H9 (cell line): ENCODE data around the gene RNF181. TPM values are rescaled to one million over a fixed set of nuclear protein-coding genes. Genes with fewer than 3 reads are reported as not detected.
"Not testable (repeated sequence)": the region's sequence is repeated elsewhere in the genome, so short reads cannot be mapped to it uniquely, and the experiment has no call there.

Experiments
- DNase-seq: peaks from one replicate; pipeline ENCODE4 v3.0.0-alpha.2; 2017
- H2AFZ ChIP-seq: one replicate; pipeline ENCODE4 v1.6.1; 2013; ENCODE audit warnings: mild to moderate bottlenecking, low read length, control low read depth, moderate library complexity
- H2AK5ac ChIP-seq: 2 replicates; pipeline ENCODE4 v1.6.1; 2013; ENCODE audit warnings: low read length, control low read depth, mixed read lengths; ENCODE audit not compliant: insufficient read length
- H2BK120ac ChIP-seq: one replicate; pipeline ENCODE4 v1.6.1; 2013; ENCODE audit warnings: low read depth, mild to moderate bottlenecking, low read length, control low read depth, inconsistent platforms; ENCODE audit not compliant: poor library complexity, severe bottlenecking
- H2BK12ac ChIP-seq: 2 replicates; pipeline ENCODE4 v1.6.1; 2013; ENCODE audit warnings: low read length, control low read depth, mixed read lengths, low read depth; ENCODE audit not compliant: insufficient read length
- H2BK15ac ChIP-seq: 2 replicates; pipeline ENCODE4 v1.6.1; 2013; ENCODE audit warnings: low read depth, low read length, control low read depth
- H2BK20ac ChIP-seq: one replicate; pipeline ENCODE4 v1.6.1; 2013; ENCODE audit warnings: low read depth, mild to moderate bottlenecking, low read length, control low read depth, inconsistent platforms; ENCODE audit not compliant: poor library complexity, severe bottlenecking
- H2BK5ac ChIP-seq: 2 replicates; pipeline ENCODE4 v1.6.1; 2013; ENCODE audit warnings: low read length, control low read depth, mixed read lengths; ENCODE audit not compliant: insufficient read length
- H3K14ac ChIP-seq: 2 replicates; pipeline ENCODE4 v1.6.1; 2013; ENCODE audit warnings: low read length, control low read depth; ENCODE audit not compliant: insufficient read depth
- H3K18ac ChIP-seq: 2 replicates; pipeline ENCODE4 v1.6.1; 2013; ENCODE audit warnings: low read depth, mild to moderate bottlenecking, mixed read lengths, low read length, control low read depth; ENCODE audit not compliant: insufficient read length
- H3K23ac ChIP-seq: 2 replicates; pipeline ENCODE4 v1.6.1; 2013; ENCODE audit warnings: low read length, control low read depth, mixed read lengths, low read depth; ENCODE audit not compliant: insufficient read length
- H3K23me2 ChIP-seq: 2 replicates; pipeline ENCODE4 v1.6.1; 2013; ENCODE audit warnings: low read depth, mild to moderate bottlenecking, mixed read lengths, low read length, control low read depth; ENCODE audit not compliant: insufficient read length, poor library complexity, severe bottlenecking
- H3K27ac ChIP-seq: 2 replicates; pipeline ENCODE4 v1.5.1; 2013; ENCODE audit warnings: low read length, control low read depth, mixed read lengths, low read depth; ENCODE audit not compliant: insufficient read length
- H3K27me3 ChIP-seq: 2 replicates; pipeline ENCODE4 v1.6.1; 2013; ENCODE audit warnings: low read length, control low read depth, inconsistent platforms; ENCODE audit not compliant: insufficient read depth
- H3K4ac ChIP-seq: 2 replicates; pipeline ENCODE4 v1.6.1; 2013; ENCODE audit warnings: low read depth, mild to moderate bottlenecking, control low read depth, inconsistent platforms, low read length, moderate library complexity
- H3K4me1 ChIP-seq: 2 replicates; pipeline ENCODE4 v1.6.1; 2013; ENCODE audit warnings: low read length, control low read depth, inconsistent platforms; ENCODE audit not compliant: insufficient read depth
- H3K4me2 ChIP-seq: 2 replicates; pipeline ENCODE4 v1.6.1; 2013; ENCODE audit warnings: low read length, control low read depth, mixed read lengths; ENCODE audit not compliant: insufficient read length, insufficient read depth
- H3K56ac ChIP-seq: 2 replicates; pipeline ENCODE4 v1.6.1; 2013; ENCODE audit warnings: low read depth, mild to moderate bottlenecking, mixed read lengths, low read length, control low read depth; ENCODE audit not compliant: insufficient read length
- H3K79me1 ChIP-seq: 2 replicates; pipeline ENCODE4 v1.6.1; 2013; ENCODE audit warnings: low read depth, mild to moderate bottlenecking, moderate library complexity, low read length, control low read depth, inconsistent platforms; ENCODE audit not compliant: insufficient read depth, poor library complexity, severe bottlenecking
- H3K79me2 ChIP-seq: 2 replicates; pipeline ENCODE4 v1.6.1; 2013; ENCODE audit warnings: low read length, control low read depth, inconsistent platforms; ENCODE audit not compliant: insufficient read depth
- H3K9ac ChIP-seq: 2 replicates; pipeline ENCODE4 v1.6.1; 2013; ENCODE audit warnings: low read length, control low read depth, mixed read lengths; ENCODE audit not compliant: insufficient read length; ENCODE audit errors: extremely low read depth
- H3K9me3 ChIP-seq: one replicate; pipeline ENCODE4 v1.6.1; 2013; ENCODE audit warnings: low read depth, low read length, inconsistent platforms; ENCODE audit not compliant: control insufficient read depth
- H3T11ph ChIP-seq: one replicate; pipeline ENCODE4 v1.6.1; 2013; ENCODE audit warnings: mild to moderate bottlenecking, low read length, control low read depth, inconsistent platforms
- H4K20me1 ChIP-seq: one replicate; pipeline ENCODE4 v1.6.1; 2013; ENCODE audit not compliant: control insufficient read depth, insufficient read length, insufficient read depth
- H4K5ac ChIP-seq: 2 replicates; pipeline ENCODE4 v1.6.1; 2013; ENCODE audit warnings: low read depth, mild to moderate bottlenecking, mixed read lengths, low read length, control low read depth; ENCODE audit not compliant: insufficient read length
- H4K8ac ChIP-seq: replicated peaks from 2 replicates; pipeline ENCODE4 v1.6.1; 2013; ENCODE audit warnings: low read length, control low read depth, mixed read lengths, low read depth; ENCODE audit not compliant: insufficient read length
- H4K91ac ChIP-seq: 2 replicates; pipeline ENCODE4 v1.6.1; 2013; ENCODE audit warnings: low read depth, mild to moderate bottlenecking, moderate library complexity, mixed read lengths, low read length, control low read depth; ENCODE audit not compliant: insufficient read length
- H3K27ac Mint-ChIP-seq, 3 experiments: 2 replicates in 2 of 3; 3 replicates in 1 of 3; pipeline ENCODE4 v1.8.0; 2020 to 2021; ENCODE audit warnings: mixed read lengths in 3 of 3, mild to moderate bottlenecking in 1 of 3, moderate library complexity in 1 of 3
- H3K27me3 Mint-ChIP-seq: 2 replicates; pipeline ENCODE4 v1.8.0; 2021; ENCODE audit warnings: low read depth, mild to moderate bottlenecking, moderate library complexity, mixed read lengths
- H3K36me3 Mint-ChIP-seq, 3 experiments: 2 replicates in 2 of 3; 3 replicates in 1 of 3; pipeline ENCODE4 v1.8.0; 2020 to 2021; ENCODE audit warnings: low read depth in 3 of 3, mixed read lengths in 3 of 3; ENCODE audit not compliant: insufficient read depth in 1 of 3
- H3K4me1 Mint-ChIP-seq, 2 experiments: 2 replicates each; pipeline ENCODE4 v1.8.0; 2020; ENCODE audit warnings: mixed read lengths in 2 of 2
- H3K4me3 Mint-ChIP-seq, 2 experiments: 2 replicates in 1 of 2; 3 replicates in 1 of 2; pipeline ENCODE4 v1.8.0; 2020 to 2021; ENCODE audit warnings: mild to moderate bottlenecking in 2 of 2, mixed read lengths in 2 of 2, moderate library complexity in 1 of 2
- H3K9me3 Mint-ChIP-seq, 2 experiments: 2 replicates in 1 of 2; 3 replicates in 1 of 2; pipeline ENCODE4 v1.8.0; 2020; ENCODE audit warnings: mild to moderate bottlenecking in 2 of 2, mixed read lengths in 2 of 2, moderate library complexity in 1 of 2
- CTCF ChIP-seq: fragments of 200-600 bp; sonication (generic); conservative IDR thresholded peaks from 3 replicates; pipeline ENCODE4 v1.8.0; 2021; ENCODE audit warnings: antibody characterized with exemption, mild to moderate bottlenecking
- WGBS: extraction: QIAGEN DNeasy Blood & Tissue Kit; methylation state at CpG from one replicate; pipeline ENCODE4 v1.1.7; 2013; ENCODE audit warnings: missing lambda C conversion rate, low lambda C conversion rate, mixed read lengths; ENCODE audit not compliant: insufficient read length; ENCODE audit errors: extremely low coverage; 5-methylcytosine and 5-hydroxymethylcytosine counted together
- total RNA-seq: library from RNA; stranded (reverse); gene quantifications from 2 replicates; pipeline ENCODE4 v1.2.1, GENCODE V29; 2021

RNF181 gene
- total RNA-seq, 1 experiment from 2014 or later: 122 TPM

- Histone ChIP-seq H3K14ac (no peak overlapping the region), H3K9me3 (no peaks in the 10 kb centered on the region), H3K4ac (no peak overlapping the region), H2BK15ac (no peak overlapping the region), H4K5ac (no peak overlapping the region), H4K20me1 (no peaks in the 10 kb centered on the region), H2BK20ac (no peak overlapping the region), H3K56ac (no peak overlapping the region), H3K23me2 (peaks cover 9% of the 10 kb centered on the region), H2BK120ac (no peak overlapping the region), H3K79me1 (no peaks in the 10 kb centered on the region), H4K91ac (no peak overlapping the region), H2AFZ (no peak overlapping the region), H3K4me2 (no peak overlapping the region), H2BK12ac (no peak overlapping the region), H3K27ac (no peak overlapping the region), H3K4me1 (no peaks in the 10 kb centered on the region), H3K9ac (no peak overlapping the region), H2BK5ac (no peak overlapping the region), H3K23ac (no peak overlapping the region), H3K79me2 (no peaks in the 10 kb centered on the region), H4K8ac (no peak overlapping the region), H3K27me3 (no peaks in the 10 kb centered on the region), H3T11ph (no peak overlapping the region), H3K18ac (no peak overlapping the region), H2AK5ac (no peak overlapping the region)
- Mint-ChIP-seq H3K27ac (no peak overlapping the region), H3K9me3 (no peaks in the 10 kb centered on the region), H3K4me3 (peak overlapping the region in 1 of 2 experiments; percentile 2; a peak in 1 of 5 replicates), H3K27me3 (peaks cover 26% of the 10 kb centered on the region), H3K4me1 (peaks cover 13 to 15% of the 10 kb centered on the region in 2 experiments), H3K36me3 (peaks cover 0 to 4% (median under 1%) of the 10 kb centered on the region in 3 experiments; a peak in 2 of 7 replicates)
- TF ChIP-seq CTCF: no peak
- no peak for DNase-seq
- WGBS: no CpG with 5 or more reads among the region's 12 CpGs
These were observed 4.0 kb upstream of the RNF181 start for GRCh38 chr2:85591563-85591962.

GRCh38 chr2:85592299-85592698, 3.2 kb upstream of the RNF181 start:
- H2BK12ac ChIP-seq, H3K36me3 Mint-ChIP-seq, H2AFZ ChIP-seq, H3K18ac ChIP-seq, H2BK20ac ChIP-seq, H3K23me2 ChIP-seq, H2BK15ac ChIP-seq, H3K27ac Mint-ChIP-seq, DNase-seq, H3K9me3 Mint-ChIP-seq, H4K20me1 ChIP-seq, H3K4ac ChIP-seq, H3K9me3 ChIP-seq, H3K56ac ChIP-seq, H3K27ac ChIP-seq, H3K9ac ChIP-seq, H4K91ac ChIP-seq, H3T11ph ChIP-seq, H2AK5ac ChIP-seq, H2BK120ac ChIP-seq, H2BK5ac ChIP-seq, H3K4me1 ChIP-seq, H3K27me3 ChIP-seq, H3K14ac ChIP-seq, H3K4me2 ChIP-seq, H3K79me2 ChIP-seq, H3K23ac ChIP-seq, H4K8ac ChIP-seq, H3K4me3 Mint-ChIP-seq, H4K5ac ChIP-seq, H3K79me1 ChIP-seq: not testable (repeated sequence)
- H3K27me3 Mint-ChIP-seq: peaks cover 26% of the 10 kb centered on the region
- no CpG with 5 or more reads among the region's 9 CpGs for WGBS
- H3K4me1 Mint-ChIP-seq: peaks cover 17 to 18% of the 10 kb centered on the region in 2 experiments
